GM23338 (cell line): ENCODE measurements around the gene XPC. TPM values are rescaled to one million over a fixed set of nuclear protein-coding genes. Genes with fewer than 3 reads are reported as not detected.

Experiments
- ATAC-seq: fragments of 200-7000 bp; cut with Tn5 transposase; 3 replicates; pipeline ENCODE4 v1.9.1; 2020
- DNase-seq: peaks from one replicate; pipeline ENCODE4 v3.0.0-alpha.2; 2015; ENCODE audit warnings: low spot score
- H2AFZ ChIP-seq: fragments of 200-600 bp; sonication (generic); 2 replicates; pipeline ENCODE4 v1.8.0; 2016; ENCODE audit warnings: antibody characterized with exemption, mild to moderate bottlenecking, moderate library complexity
- H3F3A ChIP-seq: fragments of 200-600 bp; sonication (generic); replicated peaks from 2 replicates; pipeline ENCODE4 v1.8.0; 2017; ENCODE audit warnings: antibody characterized with exemption, mixed run types, low read depth
- H3K27ac ChIP-seq: fragments of 200-600 bp; sonication (generic); 2 replicates; pipeline ENCODE4 v1.6.1; 2016; ENCODE audit warnings: low read depth
- H3K27me3 ChIP-seq: fragments of 200-600 bp; sonication (generic); 2 replicates; pipeline ENCODE4 v1.8.0; 2016; ENCODE audit warnings: mild to moderate bottlenecking, mixed run types, moderate library complexity; ENCODE audit not compliant: insufficient read depth
- H3K36me3 ChIP-seq: fragments of 200-600 bp; sonication (generic); 2 replicates; pipeline ENCODE4 v1.8.0; 2016; ENCODE audit warnings: mild to moderate bottlenecking; ENCODE audit not compliant: insufficient read depth
- H3K4me1 ChIP-seq: fragments of 200-600 bp; sonication (generic); 2 replicates; pipeline ENCODE4 v1.8.0; 2016; ENCODE audit warnings: mild to moderate bottlenecking, moderate library complexity; ENCODE audit not compliant: insufficient read depth
- H3K4me2 ChIP-seq: fragments of 200-600 bp; sonication (generic); 2 replicates; pipeline ENCODE4 v1.7.1; 2017; ENCODE audit warnings: mixed run types
- H3K4me3 ChIP-seq: fragments of 200-600 bp; sonication (generic); 2 replicates; pipeline ENCODE4 v1.6.1; 2016; ENCODE audit warnings: mixed run types
- H3K79me2 ChIP-seq: fragments of 200-600 bp; sonication (generic); replicated peaks from 2 replicates; pipeline ENCODE4 v1.8.0; 2017; ENCODE audit warnings: mild to moderate bottlenecking; ENCODE audit not compliant: insufficient read depth
- H3K9me2 ChIP-seq: fragments of 200-600 bp; sonication (generic); 2 replicates; pipeline ENCODE4 v1.8.0; 2017; ENCODE audit not compliant: insufficient read depth
- H4K20me1 ChIP-seq: fragments of 200-600 bp; sonication (generic); replicated peaks from 2 replicates; pipeline ENCODE4 v1.8.0; 2017; ENCODE audit warnings: mild to moderate bottlenecking; ENCODE audit not compliant: insufficient read depth
- H3K27ac Mint-ChIP-seq: 2 replicates; pipeline ENCODE4 v1.8.0; 2020; ENCODE audit warnings: inconsistent platforms, mild to moderate bottlenecking, moderate library complexity, mixed read lengths
- H3K27me3 Mint-ChIP-seq: 3 replicates; pipeline ENCODE4 v1.8.0; 2022; ENCODE audit warnings: low read depth, mild to moderate bottlenecking, moderate library complexity, mixed read lengths, inconsistent platforms; ENCODE audit not compliant: insufficient read depth, poor library complexity
- H3K36me3 Mint-ChIP-seq: 3 replicates; pipeline ENCODE4 v1.8.0; 2021; ENCODE audit warnings: low read depth, mild to moderate bottlenecking, inconsistent platforms, moderate library complexity, mixed read lengths
- H3K4me1 Mint-ChIP-seq: 3 replicates; pipeline ENCODE4 v1.8.0; 2020; ENCODE audit warnings: mild to moderate bottlenecking, inconsistent platforms, mixed read lengths
- H3K4me3 Mint-ChIP-seq: 3 replicates; pipeline ENCODE4 v1.8.0; 2021; ENCODE audit warnings: moderate library complexity, mild to moderate bottlenecking, inconsistent platforms, mixed read lengths
- H3K9me3 Mint-ChIP-seq: 3 replicates; pipeline ENCODE4 v1.8.0; 2020; ENCODE audit warnings: moderate library complexity, mild to moderate bottlenecking, inconsistent platforms, mixed read lengths
- CREB1 ChIP-seq: fragments of 250-450 bp; sonication (Bioruptor Pico); IDR thresholded peaks from 2 replicates; pipeline ENCODE4 v1.5.0; 2020; ENCODE audit warnings: low read depth, mild to moderate bottlenecking, moderate library complexity
- CTCF ChIP-seq, 2 experiments: fragments of 200-600 bp in 1 of 2; sonication (generic) in 1 of 2; conservative IDR thresholded peaks; 2 replicates each; pipeline versions ENCODE4 v1.5.1 to v1.6.1; 2016 to 2017; ENCODE audit warnings: antibody characterized with exemption in 2 of 2, low read depth in 2 of 2, mild to moderate bottlenecking in 2 of 2, moderate library complexity in 1 of 2
- ETS1 ChIP-seq: IDR thresholded peaks from 2 replicates; pipeline ENCODE4 v1.6.1; 2016; ENCODE audit warnings: antibody characterized with exemption
- EZH2 ChIP-seq: fragments of 200-600 bp; sonication (generic); IDR thresholded peaks from one replicate; pipeline ENCODE4 v1.8.0; 2017; ENCODE audit warnings: antibody characterized with exemption, mild to moderate bottlenecking, low read depth; ENCODE audit not compliant: unreplicated experiment
- EZH2phosphoT487 ChIP-seq: fragments of 200-600 bp; sonication (generic); IDR thresholded peaks from one replicate; pipeline ENCODE4 v1.8.1; 2018; ENCODE audit warnings: antibody characterized with exemption; ENCODE audit not compliant: unreplicated experiment
- JUNB ChIP-seq: IDR thresholded peaks from one replicate; pipeline ENCODE4 v1.6.1; 2016; ENCODE audit warnings: antibody characterized with exemption; ENCODE audit not compliant: unreplicated experiment
- NANOG ChIP-seq: IDR thresholded peaks from 2 replicates; pipeline ENCODE4 v1.6.1; 2016; ENCODE audit warnings: antibody characterized with exemption, borderline replicate concordance
- POLR2AphosphoS5 ChIP-seq: IDR thresholded peaks from 2 replicates; pipeline ENCODE4 v1.6.1; 2016; ENCODE audit warnings: antibody characterized with exemption, low read depth
- REST ChIP-seq: IDR thresholded peaks from one replicate; pipeline ENCODE4 v1.6.1; 2018; ENCODE audit warnings: antibody characterized with exemption; ENCODE audit not compliant: unreplicated experiment
- STAT1 ChIP-seq: IDR thresholded peaks from one replicate; pipeline ENCODE4 v1.6.1; 2016; ENCODE audit warnings: antibody characterized with exemption; ENCODE audit not compliant: unreplicated experiment
- ZNF114 ChIP-seq: fragments of 250-450 bp; sonication (Bioruptor Pico); IDR thresholded peaks from 2 replicates; pipeline ENCODE4 v1.5.0; 2020; ENCODE audit warnings: mild to moderate bottlenecking, moderate library complexity
- ZNF331 ChIP-seq: fragments of 250-450 bp; sonication (Bioruptor Pico); IDR thresholded peaks from 2 replicates; pipeline ENCODE4 v1.5.0; 2020; ENCODE audit warnings: low read depth, mild to moderate bottlenecking, moderate library complexity
- ZNF462 ChIP-seq: fragments of 250-450 bp; sonication (Bioruptor Pico); IDR thresholded peaks from 2 replicates; pipeline ENCODE4 v1.5.0; 2020; ENCODE audit warnings: mild to moderate bottlenecking, moderate library complexity
- polyA plus RNA-seq: library from polyadenylated mRNA; unstranded; fragments of >200 nt; fragmentation: Nextera tagmentation; extraction: Ambion mirVana; gene quantifications from 2 replicates; pipeline ENCODE4 v1.2.1, GENCODE V29; 2016
- total RNA-seq: library from RNA; depleted of rRNA; stranded (reverse); fragments of >200 nt; shearing (Covaris generic); gene quantifications from 2 replicates; pipeline ENCODE4 v1.2.3, GENCODE V29; 2014

The XPC gene
- total and polyA plus RNA-seq, 2 experiments from 2014 or later: 34.9 to 41.5 TPM

GRCh38 chr3:14133188-14133800 lies 45.1 kb downstream of the XPC start:
- Mint-ChIP-seq H3K4me1 (no peaks in the 10 kb centered on the region), H3K4me3 (no peak overlapping the region), H3K9me3 (no peaks in the 10 kb centered on the region), H3K27me3 (peaks cover 7% of the 10 kb centered on the region), H3K27ac (no peak overlapping the region), H3K36me3 (peaks cover 76% of the 10 kb centered on the region)
- peaks cover 4% of the 10 kb centered on the region for H3K79me2 ChIP-seq
- no peaks in the 10 kb centered on the region for H4K20me1 ChIP-seq
- no peak for ATAC-seq
- H3K36me3 ChIP-seq: peaks cover 8% of the 10 kb centered on the region
- no peak for DNase-seq
- H3K27ac ChIP-seq: no peak overlapping the region
- H3K4me1 ChIP-seq: no peaks in the 10 kb centered on the region
- no peaks in the 10 kb centered on the region for H3F3A ChIP-seq
- H3K4me3 ChIP-seq: no peak overlapping the region
- H3K4me2 ChIP-seq: no peak overlapping the region
- no peaks in the 10 kb centered on the region for H3K27me3 ChIP-seq
- TF ChIP-seq POLR2AphosphoS5 (no peak), EZH2phosphoT487 (no peak), ZNF114 (no peak), EZH2 (no peak), ZNF331 (no peak), CREB1 (no peak), NANOG (no peak), ETS1 (no peak), REST (no peak), ZNF462 (CRISPR knock-in tag) (no peak), CTCF (conservative IDR thresholded peaks at IDR 0.05; ENCODE audit: low read depth in 2 of 2) (no peak), JUNB (no peak), STAT1 (no peak)
- no peak overlapping the region for H2AFZ ChIP-seq
- H3K9me2 ChIP-seq: no peaks in the 10 kb centered on the region
